GM12892 (cell line): Measurements from ENCODE around the gene YES1.

Experiments used
- POLR2A ChIP-seq: IDR thresholded peaks from 2 replicates; pipeline ENCODE4 v1.6.1; 2011; ENCODE audit warnings: low read depth, low read length, control low read depth
- POLR2AphosphoS5 ChIP-seq: IDR thresholded peaks from 2 replicates; pipeline ENCODE4 v1.6.1; 2011; ENCODE audit warnings: low read depth, low read length, control low read depth

DNA sequence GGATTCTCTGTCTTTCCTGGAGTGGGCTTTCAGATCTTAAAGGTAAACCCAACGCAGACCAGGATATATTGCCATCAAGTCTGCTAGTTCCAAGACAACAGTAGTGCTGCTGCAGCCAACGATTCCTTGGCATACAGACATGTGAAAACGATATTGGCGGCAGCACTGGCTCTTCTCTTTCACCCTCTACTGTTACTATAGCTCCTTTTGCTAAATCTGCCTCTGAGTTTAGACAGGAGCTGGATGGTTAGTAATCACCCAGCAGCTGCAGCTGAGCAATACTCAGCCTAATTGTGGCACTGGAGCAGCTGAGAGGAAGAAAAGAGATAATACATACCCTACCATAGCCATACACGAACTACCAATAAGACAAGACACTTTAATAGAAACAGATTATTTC lies 4.0 kb downstream of the YES1 start:
- no peak for TF ChIP-seq POLR2AphosphoS5
- TF ChIP-seq POLR2A = no peak
